Left ventricle myocardium inferior (tissue), 1 donor: ENCODE measurements around the gene SEC61B. TPM values are rescaled to one million over a fixed set of nuclear protein-coding genes. Genes with fewer than 3 reads are reported as not detected.

Experiments
- DNase-seq: peaks from one replicate; pipeline ENCODE4 v3.0.0-alpha.2; 2020
- H3K27ac ChIP-seq: fragments of 200-600 bp; replicated peaks from 2 replicates; pipeline ENCODE4 v1.8.0; 2021
- H3K27me3 ChIP-seq: fragments of 200-600 bp; 2 replicates; pipeline ENCODE4 v1.8.0; 2021; ENCODE audit warnings: low read depth
- H3K36me3 ChIP-seq: fragments of 200-600 bp; 2 replicates; pipeline ENCODE4 v1.8.0; 2021
- H3K4me1 ChIP-seq: fragments of 200-600 bp; 2 replicates; pipeline ENCODE4 v1.8.0; 2021
- H3K4me3 ChIP-seq: fragments of 200-600 bp; 2 replicates; pipeline ENCODE4 v1.8.0; 2021; ENCODE audit warnings: mild to moderate bottlenecking, moderate library complexity
- H3K9me3 ChIP-seq: fragments of 200-600 bp; replicated peaks from 2 replicates; pipeline ENCODE4 v1.8.0; 2021
- intact Hi-C: fragments of 100-400 bp; cut with micrococcal nuclease; formaldehyde crosslinking; loops from one replicate; pipeline ENCODE4 v1.11.0; 2022
- total RNA-seq: library from RNA; stranded (reverse); fragmentation: NEBNext Ultra II Directional; extraction: Animal tissue kit (Norgen Biotek cat#: 25700); gene quantifications from one replicate; pipeline ENCODE4 v1.2.1, GENCODE V29; 2021
- TF ChIP-seq, protein P1 (sequence below): fragments of 200-600 bp; IDR thresholded peaks from 2 replicates; pipeline ENCODE4 v1.8.0; 2021; ENCODE audit warnings: antibody characterized with exemption, mild to moderate bottlenecking, borderline replicate concordance
- donor health status: DM: no; HTN: yes; CAD: no; lungs with severe emphysema.

The SEC61B gene
- total RNA-seq, 1 donor from 2014 or later: 39.8 TPM

DNA sequence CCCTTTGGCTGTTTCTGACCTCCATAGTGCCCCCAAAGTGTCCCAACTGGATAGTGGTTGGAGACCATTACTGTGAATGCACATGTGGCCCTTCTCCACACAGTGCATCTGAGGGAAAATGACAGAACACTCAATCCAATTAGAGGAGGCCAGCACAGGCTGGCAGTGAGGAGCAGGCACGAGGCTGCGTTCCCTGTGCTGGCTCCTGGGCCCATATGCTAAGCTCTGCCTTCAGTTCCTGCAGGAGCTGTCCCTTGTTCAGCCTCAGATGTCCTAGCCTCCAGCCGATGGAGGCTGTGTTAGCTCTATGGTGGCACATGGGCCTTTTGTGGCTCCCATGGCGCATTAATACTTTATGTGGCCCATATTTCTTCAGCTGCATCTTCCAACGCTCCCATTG is 36.1 kb upstream of the SEC61B start:
- no peak overlapping the region for H3K27ac ChIP-seq
- peaks cover 12% of the 10 kb centered on the region for H3K27me3 ChIP-seq
- TF ChIP-seq, protein P1, sequence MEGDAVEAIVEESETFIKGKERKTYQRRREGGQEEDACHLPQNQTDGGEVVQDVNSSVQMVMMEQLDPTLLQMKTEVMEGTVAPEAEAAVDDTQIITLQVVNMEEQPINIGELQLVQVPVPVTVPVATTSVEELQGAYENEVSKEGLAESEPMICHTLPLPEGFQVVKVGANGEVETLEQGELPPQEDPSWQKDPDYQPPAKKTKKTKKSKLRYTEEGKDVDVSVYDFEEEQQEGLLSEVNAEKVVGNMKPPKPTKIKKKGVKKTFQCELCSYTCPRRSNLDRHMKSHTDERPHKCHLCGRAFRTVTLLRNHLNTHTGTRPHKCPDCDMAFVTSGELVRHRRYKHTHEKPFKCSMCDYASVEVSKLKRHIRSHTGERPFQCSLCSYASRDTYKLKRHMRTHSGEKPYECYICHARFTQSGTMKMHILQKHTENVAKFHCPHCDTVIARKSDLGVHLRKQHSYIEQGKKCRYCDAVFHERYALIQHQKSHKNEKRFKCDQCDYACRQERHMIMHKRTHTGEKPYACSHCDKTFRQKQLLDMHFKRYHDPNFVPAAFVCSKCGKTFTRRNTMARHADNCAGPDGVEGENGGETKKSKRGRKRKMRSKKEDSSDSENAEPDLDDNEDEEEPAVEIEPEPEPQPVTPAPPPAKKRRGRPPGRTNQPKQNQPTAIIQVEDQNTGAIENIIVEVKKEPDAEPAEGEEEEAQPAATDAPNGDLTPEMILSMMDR: no peak
- peaks cover 9% of the 10 kb centered on the region for H3K4me1 ChIP-seq
- H3K9me3 ChIP-seq: no peaks in the 10 kb centered on the region
- DNase-seq: no peak
- no peaks in the 10 kb centered on the region for H3K36me3 ChIP-seq
- no peak overlapping the region for H3K4me3 ChIP-seq
- intact Hi-C loops: no loop called here

DNA sequence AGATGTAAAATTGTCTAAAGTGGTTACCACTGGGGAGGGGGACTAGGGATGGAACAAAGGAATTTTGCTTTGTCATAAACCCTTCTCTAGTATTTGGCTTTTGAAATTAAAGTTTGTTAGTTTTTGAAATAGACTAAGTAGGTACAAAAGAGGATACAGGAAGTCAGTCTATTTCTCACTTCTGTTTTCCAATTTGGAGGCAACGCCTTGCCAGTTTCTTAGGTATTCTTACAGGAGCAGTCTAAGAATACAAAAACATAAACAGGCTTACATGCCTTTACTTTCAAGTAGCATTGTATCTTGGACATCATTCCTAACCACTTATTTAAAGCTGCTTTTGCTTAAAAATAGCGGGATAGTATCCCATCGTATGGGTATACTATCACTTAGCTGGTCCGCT is 34.8 kb upstream of the SEC61B start:
- H3K36me3 ChIP-seq: no peaks in the 10 kb centered on the region
- DNase-seq: no peak
- peaks cover 9% of the 10 kb centered on the region for H3K4me1 ChIP-seq
- TF ChIP-seq, protein P1: no peak
- no peak overlapping the region for H3K4me3 ChIP-seq
- H3K9me3 ChIP-seq: no peaks in the 10 kb centered on the region
- intact Hi-C loops: no loop called here
- H3K27me3 ChIP-seq: peaks cover 12% of the 10 kb centered on the region
- H3K27ac ChIP-seq: no peak overlapping the region

DNA sequence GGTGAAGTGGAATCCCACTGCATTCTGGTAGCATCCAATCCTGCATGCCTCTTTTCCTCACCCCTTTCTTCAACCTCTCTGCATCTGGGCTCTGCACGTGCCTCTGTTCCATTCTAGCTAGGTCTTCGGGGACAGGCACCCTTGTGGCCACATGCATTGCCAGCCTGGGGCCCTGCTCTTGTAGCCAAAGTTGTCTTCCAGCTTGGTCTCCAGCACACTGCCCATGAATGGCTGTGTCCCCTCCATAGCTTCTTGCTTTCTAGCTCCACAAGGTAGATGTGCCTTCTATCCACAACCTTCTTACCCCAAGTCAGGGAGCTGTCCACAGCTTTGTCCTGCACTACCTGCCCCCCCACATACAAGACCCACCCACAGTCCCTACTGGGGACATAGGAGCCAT is 32.9 kb upstream of the SEC61B start:
- H3K27ac ChIP-seq: no peak overlapping the region

DNA sequence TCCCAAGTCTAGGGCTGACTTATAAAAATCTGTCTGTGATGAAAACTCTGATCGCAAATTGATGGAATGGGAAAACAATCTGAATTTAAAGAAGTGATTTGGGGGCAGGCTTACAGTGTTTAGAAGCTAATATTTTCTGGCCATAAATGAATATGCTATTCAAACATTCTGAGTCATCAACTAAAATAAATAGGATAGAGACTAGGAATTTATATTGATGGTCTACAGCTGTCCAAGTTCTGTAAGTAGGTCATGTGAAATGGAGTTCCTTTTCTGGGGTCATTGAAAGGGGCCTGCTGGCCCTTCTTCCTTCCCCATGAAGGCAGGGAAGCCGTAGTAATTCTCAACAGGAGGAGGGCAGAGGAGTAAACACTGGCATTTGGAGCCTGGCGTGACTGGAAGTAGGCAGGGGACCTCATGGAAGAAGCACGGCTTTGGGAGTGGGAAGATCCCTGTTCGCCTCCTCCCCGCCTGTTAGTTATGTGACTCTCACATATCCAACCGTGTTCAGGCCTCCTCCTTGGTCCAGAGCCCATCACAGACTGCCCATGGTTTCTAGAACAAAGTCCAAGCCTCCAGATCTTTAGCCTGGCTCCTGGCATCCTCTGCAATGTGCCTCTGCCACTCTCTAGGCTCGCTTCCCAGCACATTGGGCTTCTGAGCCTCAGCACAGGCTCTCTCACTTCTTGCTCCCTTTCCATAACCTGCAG is 32.0 kb upstream of the SEC61B start:
- no peak overlapping the region for H3K4me3 ChIP-seq
- peaks cover 12% of the 10 kb centered on the region for H3K27me3 ChIP-seq
- H3K9me3 ChIP-seq: no peaks in the 10 kb centered on the region
- intact Hi-C loops: no loop called here
- H3K36me3 ChIP-seq: no peaks in the 10 kb centered on the region
- peaks cover 2% of the 10 kb centered on the region for H3K4me1 ChIP-seq
- TF ChIP-seq, protein P1: no peak
- DNase-seq: no peak
- H3K27ac ChIP-seq: no peak overlapping the region

More for the DNA sequence above, 32.9 kb upstream of the SEC61B start:
- Histone ChIP-seq H3K27me3 (peaks cover 12% of the 10 kb centered on the region), H3K36me3 (no peaks in the 10 kb centered on the region), H3K9me3 (no peaks in the 10 kb centered on the region), H3K4me1 (peaks cover 9% of the 10 kb centered on the region), H3K4me3 (no peak overlapping the region)
- DNase-seq: no peak
- intact Hi-C loops: no loop called here
- TF ChIP-seq, protein P1: no peak

DNA sequence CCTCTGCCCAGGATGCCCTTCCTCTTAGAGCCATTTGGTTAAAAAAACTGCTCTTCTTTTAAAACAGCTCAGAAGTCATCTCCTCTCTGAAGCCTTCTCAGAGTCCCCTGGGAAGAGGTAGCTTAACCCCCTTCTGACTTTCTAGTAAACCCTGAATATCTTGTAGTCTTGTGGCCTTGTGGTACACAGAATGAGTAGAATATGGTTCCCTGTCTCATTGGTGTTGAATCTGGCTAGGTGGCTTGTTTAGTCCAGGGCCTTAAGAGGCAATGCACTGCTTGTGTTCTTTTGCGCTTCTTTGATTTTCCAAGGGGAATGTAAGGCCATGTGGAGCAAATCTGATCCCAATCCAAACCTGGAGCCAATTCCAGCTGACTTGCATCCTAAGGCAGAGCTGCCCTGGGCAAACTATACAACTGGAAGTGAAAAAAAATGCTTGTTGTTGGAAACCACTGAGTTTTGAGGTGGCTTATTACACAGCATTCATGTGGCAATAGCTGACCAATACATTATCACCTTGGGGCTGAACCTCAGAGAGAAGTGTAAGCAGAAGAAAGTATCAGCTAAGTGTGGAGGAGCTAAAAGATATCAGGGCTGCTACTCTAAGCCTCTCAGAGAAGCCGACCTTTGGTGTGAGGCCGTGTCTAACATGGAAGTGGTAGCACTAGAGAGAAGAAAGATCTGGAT is 31.3 kb upstream of the SEC61B start:
- Histone ChIP-seq H3K27ac (no peak overlapping the region), H3K4me3 (no peak overlapping the region), H3K9me3 (no peaks in the 10 kb centered on the region), H3K4me1 (no peaks in the 10 kb centered on the region), H3K27me3 (peaks cover 12% of the 10 kb centered on the region), H3K36me3 (no peaks in the 10 kb centered on the region)
- TF ChIP-seq, protein P1: no peak
- DNase-seq: no peak
- intact Hi-C loops: no loop called here
